HPDE6-E6E7 (cell line): ENCODE results near the gene CD248.
A peak's percentile ranks its signal among the peaks of the same experiment; 100 is the strongest.

Source experiments
- DNase-seq: peaks from one replicate; pipeline ENCODE4 v3.0.0; 2011; ENCODE audit warnings: missing footprints; ENCODE audit errors: extremely low spot score

Gene CD248

DNA sequence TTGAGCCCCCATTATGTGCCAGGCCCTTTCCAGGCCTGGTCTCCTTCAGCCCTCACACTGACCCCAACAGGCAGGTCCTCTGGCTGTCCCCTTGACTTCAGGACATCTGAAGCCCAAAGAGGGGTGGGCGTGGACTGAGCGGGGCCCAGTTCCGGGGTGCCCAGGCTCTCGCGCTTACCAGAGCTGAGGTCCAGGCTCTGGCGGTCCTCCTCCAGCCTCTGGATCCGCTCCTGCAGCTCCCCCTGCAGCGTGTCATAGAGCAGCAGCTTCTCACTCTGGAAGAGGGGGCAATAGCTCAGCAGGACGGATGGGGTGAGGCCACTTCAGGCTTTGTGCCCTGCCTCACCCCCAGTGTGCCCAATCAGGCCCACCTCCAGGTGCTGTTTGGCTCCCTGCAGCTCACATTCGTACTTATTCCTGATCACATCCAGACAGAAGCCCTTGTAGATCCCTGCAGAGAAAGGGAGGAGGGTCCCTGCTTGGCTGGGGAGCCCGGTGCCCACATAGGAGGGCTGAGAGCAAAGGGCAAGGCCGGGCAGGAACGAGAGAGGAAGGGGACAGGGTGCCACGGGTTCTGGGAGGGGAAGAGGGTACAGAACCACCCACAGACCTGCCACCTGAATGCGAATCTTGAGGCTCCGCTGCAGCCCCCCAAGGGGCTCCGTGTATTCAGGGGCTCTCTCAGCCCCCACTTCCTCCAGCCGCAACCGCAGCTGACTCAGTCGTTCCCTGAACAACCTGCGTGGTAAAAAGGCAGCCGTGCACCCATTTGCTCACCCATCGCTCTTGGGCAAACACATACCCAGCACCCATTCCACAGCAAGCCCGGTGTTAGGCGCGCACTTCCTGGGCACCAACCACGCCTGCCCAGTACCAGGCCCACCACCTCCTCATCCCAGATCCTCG, 24.0 kb upstream of the CD248 start:
- DNase-seq, result no peak

DNA sequence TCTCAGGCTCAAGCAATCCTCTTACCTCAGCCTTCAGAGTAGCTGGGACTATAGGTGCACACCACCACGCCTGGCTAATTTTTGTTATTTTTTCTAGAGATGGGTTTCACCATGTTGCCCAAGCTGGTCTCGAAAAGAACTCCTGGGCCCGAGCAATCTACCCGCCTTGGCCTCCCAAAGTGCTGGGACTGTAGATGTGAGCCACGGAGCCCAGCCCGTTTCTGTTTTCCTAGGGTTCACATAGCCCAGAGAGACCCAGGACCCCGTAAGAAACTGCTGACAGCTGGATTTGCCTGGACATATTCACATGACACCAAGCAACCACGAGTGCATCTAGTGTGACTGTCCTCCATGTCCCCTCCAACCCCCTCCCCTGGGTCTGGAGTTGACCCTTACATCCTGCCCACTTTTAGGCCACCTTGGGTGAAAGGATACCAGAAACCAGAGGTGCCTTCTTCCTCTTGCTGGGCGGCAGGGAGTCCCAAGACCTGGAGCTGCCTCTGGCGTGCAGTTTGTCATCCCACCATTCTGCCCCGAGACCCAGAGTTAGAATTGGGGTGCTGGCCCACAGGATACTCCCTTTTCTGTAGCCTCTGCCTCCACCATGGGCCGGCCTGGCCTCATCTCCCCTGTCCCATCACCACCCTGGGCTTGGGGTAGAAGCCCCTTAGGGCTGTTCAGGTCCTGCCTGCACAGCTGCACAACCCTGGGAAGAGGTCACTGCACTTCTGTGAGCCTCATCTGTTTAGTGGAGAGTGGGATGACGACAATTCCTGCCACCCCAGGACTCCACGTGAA, 23.0 kb upstream of the CD248 start:
- DNase-seq, result no peak

GRCh38 chr11:66339162-66339675, 22.4 kb upstream of the CD248 start:
- DNase-seq, result peak; percentile 97

DNA sequence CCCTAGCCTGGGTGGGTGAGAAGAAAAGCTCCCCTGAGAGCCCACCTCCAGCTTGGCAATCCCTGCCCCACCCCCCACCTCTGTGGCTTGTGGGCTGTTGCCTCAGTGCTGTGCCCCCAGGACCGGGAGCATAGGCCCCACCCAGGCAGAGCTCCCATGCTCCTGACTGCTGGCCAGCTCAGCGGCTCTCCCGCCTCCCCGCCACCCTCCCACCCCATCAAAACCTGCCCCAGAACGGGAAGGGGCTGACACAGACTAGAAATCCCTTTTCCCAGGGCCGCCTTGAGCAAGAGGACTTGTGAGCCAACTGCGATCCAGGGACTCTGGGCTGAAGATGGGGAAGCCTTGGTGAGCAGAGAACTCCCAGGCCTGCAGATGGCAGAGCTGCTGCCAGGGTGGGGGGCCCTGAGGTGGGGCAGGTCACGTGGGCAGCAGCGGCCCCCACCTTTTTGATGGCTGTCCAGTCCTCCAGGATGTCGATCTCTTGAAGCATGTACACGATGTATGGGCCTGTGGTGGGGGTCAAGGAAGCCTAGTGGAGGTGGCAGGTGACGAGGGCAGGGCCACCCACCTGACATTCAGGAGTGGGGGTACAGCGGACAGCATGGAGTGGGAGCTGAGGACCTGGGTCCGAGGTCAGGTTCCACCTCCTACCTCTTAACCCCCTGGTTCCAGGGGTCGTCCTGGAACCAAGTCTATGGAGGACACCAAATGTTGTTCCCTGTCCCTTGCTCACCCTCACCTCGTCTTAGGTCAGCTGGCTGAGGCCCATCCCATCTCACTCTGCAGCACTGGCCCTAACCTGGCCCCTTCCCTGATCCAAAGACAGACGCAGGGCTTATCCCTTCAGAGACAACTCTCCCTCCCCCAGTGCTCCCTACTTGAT, 21.7 kb upstream of the CD248 start:
- no peak for DNase-seq

DNA sequence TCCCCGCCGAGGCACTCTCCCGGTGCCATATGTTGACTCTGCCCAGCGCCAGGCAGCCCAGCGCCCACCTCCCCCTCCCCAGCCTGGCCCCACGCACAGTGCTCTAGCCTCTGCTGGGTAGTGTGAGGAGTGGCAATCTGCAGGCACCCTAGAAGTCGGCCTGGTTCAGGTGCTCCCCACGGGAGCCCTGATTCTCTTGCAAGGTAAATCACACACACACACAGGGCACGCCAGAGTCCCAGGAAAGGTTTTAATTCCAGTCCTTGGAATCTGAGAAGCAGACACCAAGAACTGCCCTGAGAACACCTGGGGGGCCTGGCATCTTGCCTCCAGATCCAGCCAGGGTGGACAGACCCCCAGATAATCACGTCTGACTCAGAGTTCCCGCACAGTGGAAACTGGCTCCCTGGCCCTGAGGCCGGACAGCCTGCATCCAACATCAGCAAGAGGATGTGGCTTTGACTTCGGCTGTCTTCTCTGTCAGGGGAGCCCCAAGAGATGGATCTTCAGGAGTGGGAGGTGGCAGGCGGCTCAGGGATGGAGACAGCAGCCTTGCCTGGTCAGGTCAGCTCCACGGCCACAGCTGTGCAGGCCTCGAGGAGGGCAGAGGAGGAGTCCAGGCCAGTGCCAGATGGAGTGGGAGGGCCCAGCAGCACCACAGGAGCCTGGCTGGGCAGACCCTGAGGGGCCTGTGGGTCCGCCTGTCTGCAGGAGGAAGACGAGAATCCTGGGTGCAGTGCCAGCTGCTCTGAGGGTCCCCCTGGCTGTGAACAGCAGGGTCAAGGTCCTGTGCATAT, 20.5 kb upstream of the CD248 start:
- DNase-seq, result no peak

- DNase-seq, result peak; percentile 91
Observed at GRCh38 chr11:66336234-66337102, 19.6 kb upstream of the CD248 start, which contains the start of gene RIN1. RIN1 (minus strand) TSS chr11:66336434; CDS start chr11:66336402, 32 bp downstream.

GRCh38 chr11:66335531-66336233, 18.8 kb upstream of the CD248 start:
- no peak for DNase-seq

DNA sequence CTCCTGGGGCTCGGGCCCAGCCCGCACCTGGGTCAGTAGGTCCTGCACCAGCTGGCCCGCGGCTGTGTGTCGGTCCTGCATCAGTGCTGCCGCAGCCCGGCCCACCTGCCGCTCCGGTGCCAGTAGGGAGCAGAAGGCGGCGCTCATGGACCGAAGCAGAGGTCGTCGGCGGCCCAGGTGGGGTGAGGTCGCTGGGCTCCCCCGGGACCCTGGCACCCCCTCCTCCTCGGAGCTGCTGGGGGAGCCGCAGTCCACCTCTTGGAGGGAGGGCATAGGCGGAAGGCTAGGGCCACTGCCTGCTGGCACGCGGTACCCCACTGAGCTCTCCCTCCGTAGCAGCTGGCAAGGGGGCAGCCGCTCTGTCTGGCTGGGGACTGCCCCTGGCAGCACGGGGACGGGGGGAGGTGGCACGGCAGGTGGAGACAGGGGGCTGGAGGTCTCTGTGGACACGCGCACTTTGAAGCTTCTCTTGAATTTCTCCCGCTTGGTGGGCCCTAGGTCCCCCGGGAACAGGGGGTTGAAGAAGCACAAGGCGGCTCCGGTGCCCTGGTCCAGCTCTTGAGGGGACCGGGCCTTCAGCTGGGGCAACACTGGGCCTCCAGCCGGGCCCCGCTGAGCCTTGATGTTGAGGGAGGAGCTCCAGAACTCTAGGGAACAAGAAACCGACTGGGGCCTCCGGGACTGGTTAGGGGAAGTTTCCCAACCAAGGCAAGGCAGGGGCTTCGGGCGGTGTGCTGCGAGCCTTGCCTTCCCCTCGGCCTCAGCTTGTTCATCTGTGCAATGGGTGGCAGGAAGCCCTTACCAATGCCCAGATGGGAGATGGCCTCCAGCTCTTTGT, 18.0 kb upstream of the CD248 start:
- no peak for DNase-seq

GRCh38 chr11:66333896-66334604, 17.2 kb upstream of the CD248 start:
- no peak for DNase-seq

DNA sequence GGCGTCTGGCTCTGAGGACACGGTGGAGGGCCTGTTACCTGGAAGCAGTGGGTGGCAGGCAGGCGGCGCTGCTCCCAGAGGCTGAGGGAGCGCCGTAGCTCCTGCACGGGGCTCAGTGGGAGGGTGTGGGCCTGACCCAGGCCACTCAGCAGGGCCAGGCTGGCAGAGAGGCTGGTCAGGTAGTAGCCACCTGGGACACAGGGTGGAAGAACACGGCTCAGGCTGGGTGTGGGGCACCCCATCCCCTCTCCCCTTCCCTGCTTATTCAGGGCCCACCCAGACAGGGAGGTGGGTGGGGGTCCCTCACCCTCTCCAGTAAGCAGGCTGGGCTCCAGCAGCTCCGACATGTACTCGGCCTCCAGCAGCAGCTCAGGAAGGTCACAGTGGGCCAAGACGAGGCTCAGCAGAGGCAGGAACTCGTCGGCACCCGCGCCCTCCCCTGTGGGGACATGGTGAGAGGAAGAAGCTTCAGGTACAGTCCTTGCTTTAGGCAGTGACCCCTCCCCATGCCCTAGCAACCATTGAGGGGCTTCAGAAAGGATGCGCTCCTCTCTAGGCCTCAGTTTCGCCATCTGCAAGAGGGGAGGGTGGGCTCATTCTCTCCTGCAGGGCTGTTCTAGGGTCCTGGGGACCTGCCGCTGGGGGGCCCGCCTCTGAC, 16.5 kb upstream of the CD248 start:
- no peak for DNase-seq

DNA sequence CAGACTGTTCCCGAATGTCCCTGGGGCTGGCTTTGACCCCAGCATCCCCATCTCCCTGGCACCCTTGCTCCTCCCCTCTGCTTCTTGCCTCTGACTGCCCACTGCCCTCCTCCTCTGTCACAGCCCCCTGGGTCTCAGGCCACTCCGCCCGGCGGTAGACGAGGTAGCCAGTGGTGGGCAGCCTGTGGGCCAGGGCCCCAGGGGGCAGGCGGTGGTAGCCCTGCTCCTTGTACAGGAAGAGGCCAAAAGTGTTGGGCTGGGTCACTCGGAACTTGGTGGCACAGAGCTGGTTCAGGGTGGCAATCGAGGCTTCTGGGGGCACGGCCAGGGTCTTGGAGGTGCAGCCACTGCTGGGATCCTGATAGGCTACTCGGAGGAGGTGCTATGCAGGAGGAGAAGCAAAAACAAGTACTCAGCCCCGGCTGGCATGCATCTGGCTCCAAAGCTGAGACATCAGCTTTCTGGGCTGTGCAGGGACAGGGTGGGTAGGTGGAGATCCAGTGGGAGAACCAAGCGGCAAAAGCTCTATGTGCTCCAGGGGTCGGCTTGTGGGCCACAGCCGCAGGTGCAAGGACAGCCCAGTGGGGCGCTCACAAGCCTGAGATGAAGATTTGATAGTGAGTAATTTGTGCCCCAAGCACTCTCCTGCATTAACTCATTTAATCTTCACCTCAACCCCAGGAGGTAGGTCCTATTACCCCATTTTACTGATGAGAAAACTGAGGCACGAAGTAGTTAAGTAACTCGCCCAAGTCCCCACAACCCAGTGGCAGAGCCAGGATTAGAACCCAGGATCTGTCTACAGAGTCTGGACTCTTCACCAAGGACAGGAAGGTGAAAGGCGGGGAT, 15.8 kb upstream of the CD248 start:
- DNase-seq, result no peak

GRCh38 chr11:66331542-66332370, 14.9 kb upstream of the CD248 start:
- no peak for DNase-seq

GRCh38 chr11:66330931-66331330, 14.1 kb upstream of the CD248 start:
- no peak for DNase-seq

DNA sequence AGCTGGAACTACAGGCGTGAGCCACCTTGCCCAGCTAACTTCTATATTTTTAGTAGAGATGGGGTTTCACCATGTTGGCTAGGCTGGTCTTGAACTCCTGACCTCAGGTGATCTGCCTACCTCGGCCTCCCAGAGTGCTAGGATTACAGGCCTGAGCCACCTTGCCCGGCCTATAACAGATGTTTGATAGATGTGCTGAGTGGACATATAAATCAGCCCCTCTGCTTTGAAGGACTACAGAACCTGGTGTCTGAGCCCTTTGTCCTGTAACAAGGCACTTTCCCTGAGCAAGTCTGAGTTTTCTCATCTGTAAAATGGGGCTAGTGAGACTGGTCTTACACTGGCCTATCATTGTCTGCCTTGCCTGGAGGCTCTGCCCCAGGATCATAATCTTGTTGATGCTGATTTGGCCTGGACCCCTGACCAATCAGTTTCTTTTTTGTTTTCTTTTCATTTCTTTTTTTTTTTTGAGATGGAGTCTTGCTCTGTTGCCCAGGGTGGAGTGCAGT, 12.4 kb upstream of the CD248 start:
- DNase-seq, result no peak
